ENCODE measurements around the gene YOD1.

The YOD1 gene

DNA sequence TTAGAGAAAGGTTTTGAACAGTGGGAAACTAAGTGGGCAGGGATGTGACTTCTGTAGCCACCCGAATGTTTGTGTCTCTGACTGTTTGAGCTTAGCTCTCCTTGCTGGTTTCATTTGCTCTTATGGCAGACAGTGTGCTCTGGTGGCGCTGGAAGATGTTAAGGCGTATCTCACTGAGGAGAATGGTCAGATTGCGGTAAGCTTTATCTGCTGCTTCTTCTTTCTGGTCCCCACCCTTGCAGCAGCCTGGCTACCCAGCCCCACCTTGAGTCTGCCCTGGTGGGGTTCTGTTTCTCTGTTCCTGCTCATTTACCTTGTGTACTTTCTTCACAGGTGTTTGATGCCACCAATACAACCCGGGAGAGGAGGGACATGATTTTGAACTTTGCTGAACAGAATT is 12.0 kb upstream of the YOD1 start:
- TF ChIP-seq SIN3A (IDR thresholded peaks at IDR 0.05; ENCODE audit: borderline replicate concordance, insufficient read depth, low read length) (no peak), FOXP2 (optimal IDR thresholded peaks at IDR 0.05; ENCODE audit: borderline replicate concordance, extremely low read depth, extremely low read length, insufficient read depth) (no peak), TAF1 (IDR thresholded peaks at IDR 0.05; ENCODE audit: borderline replicate concordance, insufficient read depth, low read length) (no peak), POLR2AphosphoS5 (IDR thresholded peaks at IDR 0.05; ENCODE audit: low read depth, low read length) (no peak)
- TF ChIP-seq, protein P1, sequence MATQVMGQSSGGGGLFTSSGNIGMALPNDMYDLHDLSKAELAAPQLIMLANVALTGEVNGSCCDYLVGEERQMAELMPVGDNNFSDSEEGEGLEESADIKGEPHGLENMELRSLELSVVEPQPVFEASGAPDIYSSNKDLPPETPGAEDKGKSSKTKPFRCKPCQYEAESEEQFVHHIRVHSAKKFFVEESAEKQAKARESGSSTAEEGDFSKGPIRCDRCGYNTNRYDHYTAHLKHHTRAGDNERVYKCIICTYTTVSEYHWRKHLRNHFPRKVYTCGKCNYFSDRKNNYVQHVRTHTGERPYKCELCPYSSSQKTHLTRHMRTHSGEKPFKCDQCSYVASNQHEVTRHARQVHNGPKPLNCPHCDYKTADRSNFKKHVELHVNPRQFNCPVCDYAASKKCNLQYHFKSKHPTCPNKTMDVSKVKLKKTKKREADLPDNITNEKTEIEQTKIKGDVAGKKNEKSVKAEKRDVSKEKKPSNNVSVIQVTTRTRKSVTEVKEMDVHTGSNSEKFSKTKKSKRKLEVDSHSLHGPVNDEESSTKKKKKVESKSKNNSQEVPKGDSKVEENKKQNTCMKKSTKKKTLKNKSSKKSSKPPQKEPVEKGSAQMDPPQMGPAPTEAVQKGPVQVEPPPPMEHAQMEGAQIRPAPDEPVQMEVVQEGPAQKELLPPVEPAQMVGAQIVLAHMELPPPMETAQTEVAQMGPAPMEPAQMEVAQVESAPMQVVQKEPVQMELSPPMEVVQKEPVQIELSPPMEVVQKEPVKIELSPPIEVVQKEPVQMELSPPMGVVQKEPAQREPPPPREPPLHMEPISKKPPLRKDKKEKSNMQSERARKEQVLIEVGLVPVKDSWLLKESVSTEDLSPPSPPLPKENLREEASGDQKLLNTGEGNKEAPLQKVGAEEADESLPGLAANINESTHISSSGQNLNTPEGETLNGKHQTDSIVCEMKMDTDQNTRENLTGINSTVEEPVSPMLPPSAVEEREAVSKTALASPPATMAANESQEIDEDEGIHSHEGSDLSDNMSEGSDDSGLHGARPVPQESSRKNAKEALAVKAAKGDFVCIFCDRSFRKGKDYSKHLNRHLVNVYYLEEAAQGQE (IDR thresholded peaks at IDR 0.05; ENCODE audit: insufficient read depth in 1 of 2, low read depth in 2 of 2, low read length in 2 of 2): no peak

DNA sequence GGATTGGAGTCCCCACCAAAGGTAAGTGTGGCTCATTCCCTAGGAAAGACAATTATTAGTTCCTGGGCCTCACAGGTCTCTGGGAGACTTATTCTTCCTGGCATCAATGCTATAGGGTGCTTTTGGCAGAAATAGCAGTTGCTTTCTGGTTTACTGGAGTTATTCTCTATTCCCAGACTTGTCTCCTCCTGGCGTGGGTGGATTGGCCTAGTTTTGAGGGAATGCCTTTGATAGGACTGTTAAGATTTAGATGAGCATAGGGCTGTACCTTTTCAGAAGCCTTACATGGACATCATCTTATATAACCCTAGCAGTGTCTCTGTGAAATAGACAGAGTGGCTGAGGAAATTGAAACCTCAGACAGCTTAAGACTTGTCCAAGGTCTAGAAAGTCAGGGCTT is 11.1 kb upstream of the YOD1 start:
- TF ChIP-seq, protein P1 (IDR thresholded peaks at IDR 0.05; ENCODE audit: insufficient read depth in 1 of 2, low read depth in 2 of 2, low read length in 2 of 2): no peak
- TF ChIP-seq TAF1 (IDR thresholded peaks at IDR 0.05; ENCODE audit: borderline replicate concordance, insufficient read depth, low read length) (no peak), SIN3A (IDR thresholded peaks at IDR 0.05; ENCODE audit: borderline replicate concordance, insufficient read depth, low read length) (no peak), FOXP2 (optimal IDR thresholded peaks at IDR 0.05; ENCODE audit: borderline replicate concordance, extremely low read depth, extremely low read length, insufficient read depth) (no peak), POLR2AphosphoS5 (IDR thresholded peaks at IDR 0.05; ENCODE audit: low read depth, low read length) (no peak)

DNA sequence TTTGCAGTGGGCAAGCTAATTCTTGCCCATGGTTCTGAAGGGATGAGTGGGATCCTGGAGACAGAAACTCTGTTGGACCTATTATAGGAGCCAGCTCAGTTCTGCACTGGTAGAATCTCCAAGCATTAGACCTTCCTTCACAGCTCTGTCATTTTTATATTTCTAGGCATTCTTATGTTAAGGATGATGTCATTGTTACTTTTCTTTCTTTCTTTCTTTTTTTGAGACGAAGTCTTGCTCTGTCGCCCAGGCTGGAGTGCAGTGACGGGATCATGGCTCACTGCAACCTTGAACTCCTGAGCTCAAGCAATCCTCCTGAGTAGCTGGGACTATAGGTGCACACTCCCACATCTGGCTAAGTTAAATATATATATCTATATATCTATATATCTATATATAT is 9.6 kb upstream of the YOD1 start:
- TF ChIP-seq SIN3A (IDR thresholded peaks at IDR 0.05; ENCODE audit: borderline replicate concordance, insufficient read depth, low read length): no peak
- no peak for TF ChIP-seq FOXP2 (optimal IDR thresholded peaks at IDR 0.05; ENCODE audit: borderline replicate concordance, extremely low read depth, extremely low read length, insufficient read depth)
- no peak for TF ChIP-seq POLR2AphosphoS5 (IDR thresholded peaks at IDR 0.05; ENCODE audit: low read depth, low read length)
- TF ChIP-seq TAF1 (IDR thresholded peaks at IDR 0.05; ENCODE audit: borderline replicate concordance, insufficient read depth, low read length): no peak
- TF ChIP-seq, protein P1 (IDR thresholded peaks at IDR 0.05; ENCODE audit: insufficient read depth in 1 of 2, low read depth in 2 of 2, low read length in 2 of 2): no peak

DNA sequence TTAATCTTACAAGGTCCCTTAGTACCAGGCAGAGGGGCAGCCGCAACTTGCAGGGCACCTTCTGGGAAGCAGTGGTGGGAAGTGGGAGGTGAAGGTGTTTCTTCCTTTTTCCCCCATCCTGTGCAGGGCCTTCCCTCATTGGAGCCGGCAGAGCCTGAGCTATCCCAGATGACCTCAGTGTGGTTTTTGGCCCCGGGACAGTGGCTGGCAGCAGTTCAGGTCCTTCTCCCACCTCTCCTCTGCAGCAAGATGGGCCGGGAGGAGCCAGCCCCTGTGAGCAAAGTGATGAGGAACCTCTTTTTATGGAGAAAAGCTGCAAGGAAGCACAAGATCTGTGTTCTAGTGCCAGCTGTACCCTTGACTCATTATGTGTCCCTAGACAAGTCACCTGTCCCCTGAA is 8.9 kb upstream of the YOD1 start:
- TF ChIP-seq POLR2AphosphoS5 (IDR thresholded peaks at IDR 0.05; ENCODE audit: low read depth, low read length) (no peak), SIN3A (IDR thresholded peaks at IDR 0.05; ENCODE audit: borderline replicate concordance, insufficient read depth, low read length) (no peak), FOXP2 (optimal IDR thresholded peaks at IDR 0.05; ENCODE audit: borderline replicate concordance, extremely low read depth, extremely low read length, insufficient read depth) (no peak), TAF1 (IDR thresholded peaks at IDR 0.05; ENCODE audit: borderline replicate concordance, insufficient read depth, low read length) (no peak)
- TF ChIP-seq, protein P1 (IDR thresholded peaks at IDR 0.05; ENCODE audit: insufficient read depth in 1 of 2, low read depth in 2 of 2, low read length in 2 of 2): no peak
